ENCODE measurements around the gene PRKCB.

The PRKCB gene

DNA sequence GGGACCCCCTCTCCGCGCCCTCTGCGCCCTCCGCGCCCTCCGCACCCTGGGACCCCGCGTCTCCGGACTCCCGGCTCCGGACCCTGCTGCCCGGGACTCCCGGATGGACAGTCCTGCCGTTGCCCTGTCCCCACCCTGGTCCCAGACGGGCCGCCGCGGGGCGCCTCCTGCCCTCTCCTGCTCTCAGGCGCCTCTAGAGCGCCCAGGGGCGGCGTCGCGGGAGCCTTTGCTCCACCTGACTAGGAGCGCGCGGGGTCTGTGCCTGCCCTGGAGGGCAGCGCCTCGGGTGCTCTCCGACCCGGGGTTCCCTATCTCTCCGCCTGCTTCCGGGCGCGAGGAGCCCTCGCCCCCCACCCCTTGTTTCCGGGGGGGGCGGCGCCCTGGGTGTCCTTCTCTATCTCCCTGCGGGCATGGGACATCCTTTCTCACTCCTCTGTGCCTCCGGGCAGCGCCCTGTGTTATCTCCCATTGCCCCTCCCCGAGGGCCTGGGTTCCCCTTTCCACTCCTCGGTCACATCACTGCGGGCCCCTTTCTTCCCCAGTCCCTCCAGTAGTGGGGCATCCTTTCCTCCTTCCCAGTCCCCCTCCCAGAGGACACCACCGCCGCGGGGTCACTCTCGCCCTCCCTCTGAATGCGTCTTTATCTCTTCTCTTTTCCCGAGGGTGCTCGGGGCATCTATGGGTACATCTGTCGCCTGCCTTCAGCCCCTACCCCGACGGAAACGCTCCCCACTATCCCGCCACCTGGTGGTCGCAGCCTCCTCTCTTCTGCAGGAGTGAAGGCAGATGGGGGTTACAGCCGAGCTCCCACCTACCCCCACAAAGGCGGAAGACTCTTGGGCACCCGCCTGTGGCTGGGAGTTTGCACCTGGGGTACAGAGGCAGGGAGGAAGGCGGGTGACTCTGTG lies 875 bp downstream of the PRKCB start:
- no peak for DNase-seq (ENCODE audit: low read depth)

DNA sequence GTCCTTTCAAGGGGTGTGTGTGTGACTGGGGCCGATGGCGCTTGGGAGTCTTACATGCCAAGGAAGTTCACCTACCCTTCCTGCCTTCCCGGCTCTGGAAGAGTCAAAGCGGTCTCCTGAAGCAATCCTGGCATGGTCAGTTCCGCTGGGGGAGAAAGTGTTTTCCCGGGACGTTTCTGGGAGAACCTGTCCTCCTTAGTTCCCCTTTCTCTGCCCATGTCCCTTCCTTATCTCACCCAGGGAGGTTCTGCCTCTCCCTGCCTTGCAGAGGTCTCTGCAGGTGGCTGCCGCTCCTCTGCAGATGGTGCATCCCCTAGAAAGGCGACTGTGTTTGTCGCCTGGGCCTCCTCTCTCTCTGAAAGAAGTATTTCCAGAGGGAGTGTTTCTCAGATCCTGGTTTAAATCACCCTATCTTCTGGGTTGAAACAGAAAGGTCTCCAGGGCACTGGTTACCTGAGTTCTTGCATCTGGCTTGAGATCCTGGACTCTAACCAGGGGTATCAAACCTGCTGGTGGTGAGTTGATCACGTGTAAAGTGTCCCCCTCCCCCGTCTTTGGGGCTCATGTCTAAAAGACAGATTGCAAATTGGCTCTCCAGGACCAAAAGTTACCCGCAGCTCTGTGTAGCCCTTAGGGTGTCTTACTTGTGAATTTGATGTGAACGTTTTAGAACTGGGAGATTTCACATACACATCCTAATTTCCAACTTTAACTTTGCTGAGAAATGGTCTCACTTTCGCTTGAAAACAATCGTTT lies 1.9 kb downstream of the PRKCB start:
- DNase-seq (ENCODE audit: low read depth) = no peak

GRCh38 chr16:23838485-23839142 lies 2.8 kb downstream of the PRKCB start:
- no peak for DNase-seq (ENCODE audit: low read depth)

DNA sequence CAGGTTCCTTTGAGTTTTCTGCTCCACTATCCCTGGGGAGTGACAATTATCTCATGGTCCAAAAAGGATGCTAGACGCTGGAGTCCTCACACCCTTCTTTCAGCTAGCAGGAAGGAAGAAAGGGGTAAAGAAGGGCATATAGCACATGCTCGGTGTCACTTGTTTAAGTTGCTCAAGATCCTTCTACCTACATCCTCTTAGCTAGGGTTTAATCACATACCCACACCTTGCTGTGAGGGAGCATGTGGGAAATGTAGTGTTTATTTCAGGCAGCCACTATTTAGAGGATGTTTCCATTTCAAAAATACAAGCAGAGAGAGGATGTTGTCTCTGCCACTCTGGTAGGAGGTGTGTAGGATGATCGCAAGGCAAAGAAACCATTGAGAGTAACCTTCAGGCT lies 4.5 kb downstream of the PRKCB start:
- no peak for DNase-seq (ENCODE audit: low read depth)

GRCh38 chr16:23842137-23842600 lies 6.4 kb downstream of the PRKCB start:
- no peak for DNase-seq (ENCODE audit: low read depth)

GRCh38 chr16:23843143-23843542 lies 7.4 kb downstream of the PRKCB start:
- no peak for DNase-seq (ENCODE audit: low read depth)

- DNase-seq (ENCODE audit: low read depth) = no peak
Observed at GRCh38 chr16:23847251-23847650, 11.5 kb downstream of the PRKCB start.

DNA sequence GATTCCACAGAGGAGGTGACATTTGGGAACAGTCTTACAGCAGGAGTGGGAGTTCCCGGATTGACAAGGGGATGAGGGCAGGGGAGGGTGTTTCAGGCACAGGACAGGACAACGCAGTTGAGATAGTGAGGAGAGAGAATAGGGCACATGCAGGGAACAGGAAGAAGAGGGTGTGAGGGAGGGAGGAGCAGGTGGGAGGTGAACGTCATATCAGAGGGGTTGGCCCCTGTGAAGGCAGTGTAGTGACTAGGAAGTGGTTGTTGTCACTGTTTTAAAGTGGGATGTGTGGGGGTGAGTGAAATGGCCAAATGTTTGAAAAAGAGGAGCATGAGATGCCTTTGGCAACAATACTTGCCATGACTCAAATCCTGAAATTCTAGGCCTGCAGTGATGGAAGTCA lies 12.2 kb downstream of the PRKCB start:
- no peak for DNase-seq (ENCODE audit: low read depth)

DNA sequence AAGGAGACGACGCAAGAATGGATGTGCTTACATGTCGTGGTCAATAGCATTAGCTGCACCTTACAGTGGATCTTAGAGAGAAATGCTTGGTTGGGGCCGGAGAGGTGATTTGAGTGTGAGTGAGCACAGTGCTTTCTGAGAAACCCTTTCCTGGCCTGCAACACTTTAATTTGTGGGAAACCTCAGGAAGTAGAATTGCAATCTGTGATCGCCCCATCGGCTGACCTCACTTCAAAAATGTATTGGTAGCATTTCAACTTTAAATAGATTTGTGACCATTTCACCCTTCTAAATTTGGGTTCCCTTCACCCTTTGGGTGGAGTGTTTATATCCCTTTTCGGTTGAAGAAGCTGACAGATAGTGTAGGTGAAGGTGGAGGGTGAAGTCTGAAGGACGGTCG lies 13.2 kb downstream of the PRKCB start:
- DNase-seq (ENCODE audit: low read depth) = no peak

GRCh38 chr16:23852794-23853562 lies 17.2 kb downstream of the PRKCB start:
- DNase-seq (ENCODE audit: low read depth) = no peak

DNA sequence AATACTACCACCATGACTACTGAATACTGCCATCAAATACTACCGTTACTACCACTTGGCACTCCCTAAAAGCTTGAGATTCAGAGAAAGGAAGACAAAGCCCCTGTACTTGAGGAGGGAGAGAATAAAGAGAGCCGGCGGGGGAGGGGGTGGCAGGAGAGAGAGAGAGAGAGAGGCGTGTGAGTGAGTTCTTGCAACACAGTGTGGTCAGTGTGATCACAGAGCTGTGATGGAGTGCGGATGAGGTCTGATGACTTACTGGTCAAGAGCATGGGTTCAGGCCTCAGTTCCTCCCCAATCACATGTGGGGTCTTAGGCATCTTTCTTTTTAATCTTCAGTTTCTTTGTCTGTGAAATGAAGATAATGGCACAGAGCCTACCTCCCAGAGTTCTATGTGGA lies 19.2 kb downstream of the PRKCB start:
- no peak for DNase-seq (ENCODE audit: low read depth)

- no peak for DNase-seq (ENCODE audit: low read depth)
Observed at GRCh38 chr16:23856251-23856709, 20.5 kb downstream of the PRKCB start.

DNA sequence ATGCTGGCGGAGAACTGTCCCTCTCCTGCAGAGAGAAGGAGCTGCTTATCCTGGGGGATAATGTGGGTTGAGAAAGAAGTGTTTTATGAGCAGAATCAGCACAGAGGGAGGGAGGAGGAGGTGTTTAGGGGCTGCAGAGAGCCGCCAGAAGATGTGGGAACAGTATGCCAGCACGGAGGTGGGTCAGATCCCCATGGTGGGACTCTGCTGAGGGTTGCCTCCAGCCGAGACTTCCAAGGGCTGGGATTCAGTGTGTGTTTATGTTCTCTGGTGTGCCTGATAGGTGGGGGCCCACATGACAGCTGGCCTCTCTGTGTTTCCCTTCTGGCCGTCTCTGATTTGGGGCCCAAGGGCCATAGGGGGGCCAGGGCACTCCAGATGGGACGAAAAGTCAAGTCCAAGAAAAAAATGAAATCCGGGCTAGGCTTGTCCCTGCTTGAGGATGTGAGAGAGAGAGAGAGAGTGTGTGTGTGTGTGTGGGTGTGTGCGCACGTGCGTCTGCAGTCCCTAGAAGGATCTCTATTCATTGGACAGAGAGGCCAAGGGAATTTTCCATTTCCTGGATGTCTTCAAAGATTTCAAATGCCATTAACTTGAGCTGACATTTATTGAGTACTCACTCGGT lies 21.6 kb downstream of the PRKCB start:
- DNase-seq (ENCODE audit: low read depth) = no peak

- DNase-seq (ENCODE audit: low read depth) = no peak
Observed at GRCh38 chr16:23857881-23858269, 22.1 kb downstream of the PRKCB start.

- DNase-seq (ENCODE audit: low read depth) = no peak
Observed at GRCh38 chr16:23858542-23858941, 22.8 kb downstream of the PRKCB start.

GRCh38 chr16:23859713-23860269 lies 24.0 kb downstream of the PRKCB start:
- DNase-seq (ENCODE audit: low read depth) = no peak

- no peak for DNase-seq (ENCODE audit: low read depth)
Observed at GRCh38 chr16:23861874-23862273, 26.1 kb downstream of the PRKCB start.

- no peak for DNase-seq (ENCODE audit: low read depth)
Observed at GRCh38 chr16:23862556-23862955, 26.8 kb downstream of the PRKCB start.

GRCh38 chr16:23863511-23864422 lies 28.0 kb downstream of the PRKCB start:
- DNase-seq (ENCODE audit: low read depth) = no peak

GRCh38 chr16:23865853-23866252 lies 30.1 kb downstream of the PRKCB start:
- no peak for DNase-seq (ENCODE audit: low read depth)

Data from GM04503 (cell line).